MCF 10A (cell line): Measurements from ENCODE around the gene IGSF6. TPM values are rescaled to one million over a fixed set of nuclear protein-coding genes. Genes with fewer than 3 reads are reported as not detected.

Experiments used
- Bru-seq: library from RNA; stranded (reverse); fragments of 400-500 nt; gene quantifications from one replicate; lab custom pipeline; 2021; lab: Mats Ljungman, UMichigan
- BruChase-seq, 2 experiments: library from RNA; stranded (reverse); fragments of 400-500 nt; gene quantifications; one replicate each; lab custom pipeline; 2021; lab: Mats Ljungman, UMichigan
- BruUV-seq: library from RNA; stranded (reverse); fragments of 400-500 nt; replicated peaks from 2 replicates; lab custom pipeline; 2021; lab: Mats Ljungman, UMichigan
- CTCF ChIA-PET: fragments of 300-600 bp; sonication (Branson Sonifier 250); formaldehyde crosslinking; extraction: SDS; loops from one replicate; lab custom pipeline; 2021; ENCODE audit warnings: antibody characterized with exemption, inconsistent platforms; lab: Yijun Ruan, JAX
- POLR2A ChIA-PET: fragments of 300-600, 350-650 bp; sonication (Branson Sonifier 250); formaldehyde crosslinking; extraction: SDS; loops from one replicate; lab custom pipeline; 2020; ENCODE audit warnings: antibody characterized with exemption, inconsistent platforms; lab: Yijun Ruan, JAX
- DNase-seq: peaks from one replicate; pipeline ENCODE4 v3.0.0-alpha.2; 2018; ENCODE audit not compliant: unreplicated experiment
- H3K27ac Mint-ChIP-seq: one replicate; pipeline ENCODE4 v1.8.0; 2022; ENCODE audit warnings: mild to moderate bottlenecking, low read depth, mixed read lengths; ENCODE audit not compliant: unreplicated experiment
- H3K27me3 Mint-ChIP-seq: one replicate; pipeline ENCODE4 v1.8.0; 2022; ENCODE audit warnings: mixed read lengths; ENCODE audit not compliant: insufficient read depth, unreplicated experiment
- H3K36me3 Mint-ChIP-seq: one replicate; pipeline ENCODE4 v1.8.0; 2022; ENCODE audit warnings: mild to moderate bottlenecking, moderate library complexity, mixed read lengths; ENCODE audit not compliant: insufficient read depth, unreplicated experiment
- H3K4me1 Mint-ChIP-seq: one replicate; pipeline ENCODE4 v1.8.0; 2022; ENCODE audit warnings: mixed read lengths; ENCODE audit not compliant: insufficient read depth, unreplicated experiment
- H3K4me3 Mint-ChIP-seq: one replicate; pipeline ENCODE4 v1.8.0; 2022; ENCODE audit warnings: mild to moderate bottlenecking, moderate library complexity, mixed read lengths; ENCODE audit not compliant: unreplicated experiment
- H3K9me3 Mint-ChIP-seq: one replicate; pipeline ENCODE4 v1.8.0; 2022; ENCODE audit warnings: mixed read lengths; ENCODE audit not compliant: unreplicated experiment
- intact Hi-C: fragments of 100-400 bp; cut with micrococcal nuclease; formaldehyde crosslinking; loops from 2 replicates; pipeline ENCODE4 v1.14.1; 2022
- long read RNA-seq: library from polyadenylated mRNA; stranded (forward); transcript quantifications from one replicate; pipeline ENCODE4 v2.0.0, GENCODE V29; 2022
- total RNA-seq: library from RNA; stranded (reverse); gene quantifications from 2 replicates; pipeline ENCODE4 v1.2.3, GENCODE V29; 2022
- TF ChIP-seq, protein P1 (sequence below): fragments of 200-600 bp; IDR thresholded peaks from one replicate; pipeline ENCODE4 v1.8.0; 2022; ENCODE audit warnings: antibody characterized with exemption, mild to moderate bottlenecking; ENCODE audit not compliant: unreplicated experiment

IGSF6 gene, protein sequence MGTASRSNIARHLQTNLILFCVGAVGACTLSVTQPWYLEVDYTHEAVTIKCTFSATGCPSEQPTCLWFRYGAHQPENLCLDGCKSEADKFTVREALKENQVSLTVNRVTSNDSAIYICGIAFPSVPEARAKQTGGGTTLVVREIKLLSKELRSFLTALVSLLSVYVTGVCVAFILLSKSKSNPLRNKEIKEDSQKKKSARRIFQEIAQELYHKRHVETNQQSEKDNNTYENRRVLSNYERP
- not detected in 2 replicates for total RNA-seq
- Bru-seq, nascent RNA = not detected
- not detected for BruChase-seq, experiment 1, labeled RNA remaining after a 6-hour chase
- BruChase-seq, experiment 2, labeled RNA remaining after a 2-hour chase = not detected
- long read RNA-seq = 0 reads

DNA sequence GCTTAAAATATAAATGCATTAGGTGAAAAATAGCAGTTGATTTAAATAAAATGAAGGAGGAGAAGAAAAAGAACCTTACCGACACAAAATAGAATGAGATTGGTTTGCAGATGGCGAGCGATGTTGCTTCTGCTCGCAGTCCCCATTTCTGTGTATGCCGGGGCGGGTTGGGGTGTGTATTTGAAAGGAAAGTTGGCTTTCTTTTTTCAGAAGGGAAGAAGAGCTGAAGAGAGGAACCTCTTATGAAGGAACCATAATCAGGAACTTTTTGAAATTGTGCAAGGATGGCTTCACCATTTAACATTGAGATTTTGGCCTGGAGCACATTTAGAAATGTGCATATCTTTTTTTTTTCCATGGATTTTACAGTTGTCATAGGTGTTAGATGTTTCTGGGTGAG is at the start of gene IGSF6:
Gene IGSF6 (minus strand): TSS at position 156 of the 400 bp plus-strand sequence. CDS start 10 bp downstream, at position 146.
- peaks cover 5% of the 10 kb centered on the region for H3K4me1 Mint-ChIP-seq
- no peaks in the 10 kb centered on the region for H3K27me3 Mint-ChIP-seq
- TF ChIP-seq, protein P1, sequence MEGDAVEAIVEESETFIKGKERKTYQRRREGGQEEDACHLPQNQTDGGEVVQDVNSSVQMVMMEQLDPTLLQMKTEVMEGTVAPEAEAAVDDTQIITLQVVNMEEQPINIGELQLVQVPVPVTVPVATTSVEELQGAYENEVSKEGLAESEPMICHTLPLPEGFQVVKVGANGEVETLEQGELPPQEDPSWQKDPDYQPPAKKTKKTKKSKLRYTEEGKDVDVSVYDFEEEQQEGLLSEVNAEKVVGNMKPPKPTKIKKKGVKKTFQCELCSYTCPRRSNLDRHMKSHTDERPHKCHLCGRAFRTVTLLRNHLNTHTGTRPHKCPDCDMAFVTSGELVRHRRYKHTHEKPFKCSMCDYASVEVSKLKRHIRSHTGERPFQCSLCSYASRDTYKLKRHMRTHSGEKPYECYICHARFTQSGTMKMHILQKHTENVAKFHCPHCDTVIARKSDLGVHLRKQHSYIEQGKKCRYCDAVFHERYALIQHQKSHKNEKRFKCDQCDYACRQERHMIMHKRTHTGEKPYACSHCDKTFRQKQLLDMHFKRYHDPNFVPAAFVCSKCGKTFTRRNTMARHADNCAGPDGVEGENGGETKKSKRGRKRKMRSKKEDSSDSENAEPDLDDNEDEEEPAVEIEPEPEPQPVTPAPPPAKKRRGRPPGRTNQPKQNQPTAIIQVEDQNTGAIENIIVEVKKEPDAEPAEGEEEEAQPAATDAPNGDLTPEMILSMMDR = no peak
- H3K36me3 Mint-ChIP-seq = peaks cover 15% of the 10 kb centered on the region
- CTCF ChIA-PET = interaction anchor here (0.5 to 10.2 kb wide), 4 partner anchors 10 to 125 kb away, joined by 3 to 174 read pairs (median 4); no protein-coding TSS in a partner anchor
- no peak within 1 kb of the TSS for H3K27ac Mint-ChIP-seq
- POLR2A ChIA-PET = no interaction called here
- no peaks in the 10 kb centered on the region for H3K9me3 Mint-ChIP-seq
- H3K4me3 Mint-ChIP-seq = no peak within 1 kb of the TSS
- intact Hi-C loops = no loop called here
- BruUV-seq = no TSS peak
- DNase-seq = no peak

- TF ChIP-seq, protein P1 = no peak
- Mint-ChIP-seq H3K27me3 (peaks cover 4% of the 10 kb centered on the region), H3K27ac (no peak overlapping the region), H3K36me3 (no peaks in the 10 kb centered on the region), H3K4me3 (no peak overlapping the region), H3K4me1 (peaks cover 8% of the 10 kb centered on the region), H3K9me3 (no peaks in the 10 kb centered on the region)
- no peak for DNase-seq
- no TSS peak for BruUV-seq
- CTCF ChIA-PET = interaction anchor here (0.8 to 3.0 kb wide), 2 partner anchors 44 to 942 kb away, joined by 3 to 13 read pairs; no protein-coding TSS in a partner anchor
- POLR2A ChIA-PET = interaction anchor here (1.0 kb wide), 1 partner anchor 91 kb away, joined by 3 read pairs; no protein-coding TSS in a partner anchor
- intact Hi-C loops = no loop called here
Observed at GRCh38 chr16:21701271-21701670, 48.9 kb upstream of the IGSF6 start.

DNA sequence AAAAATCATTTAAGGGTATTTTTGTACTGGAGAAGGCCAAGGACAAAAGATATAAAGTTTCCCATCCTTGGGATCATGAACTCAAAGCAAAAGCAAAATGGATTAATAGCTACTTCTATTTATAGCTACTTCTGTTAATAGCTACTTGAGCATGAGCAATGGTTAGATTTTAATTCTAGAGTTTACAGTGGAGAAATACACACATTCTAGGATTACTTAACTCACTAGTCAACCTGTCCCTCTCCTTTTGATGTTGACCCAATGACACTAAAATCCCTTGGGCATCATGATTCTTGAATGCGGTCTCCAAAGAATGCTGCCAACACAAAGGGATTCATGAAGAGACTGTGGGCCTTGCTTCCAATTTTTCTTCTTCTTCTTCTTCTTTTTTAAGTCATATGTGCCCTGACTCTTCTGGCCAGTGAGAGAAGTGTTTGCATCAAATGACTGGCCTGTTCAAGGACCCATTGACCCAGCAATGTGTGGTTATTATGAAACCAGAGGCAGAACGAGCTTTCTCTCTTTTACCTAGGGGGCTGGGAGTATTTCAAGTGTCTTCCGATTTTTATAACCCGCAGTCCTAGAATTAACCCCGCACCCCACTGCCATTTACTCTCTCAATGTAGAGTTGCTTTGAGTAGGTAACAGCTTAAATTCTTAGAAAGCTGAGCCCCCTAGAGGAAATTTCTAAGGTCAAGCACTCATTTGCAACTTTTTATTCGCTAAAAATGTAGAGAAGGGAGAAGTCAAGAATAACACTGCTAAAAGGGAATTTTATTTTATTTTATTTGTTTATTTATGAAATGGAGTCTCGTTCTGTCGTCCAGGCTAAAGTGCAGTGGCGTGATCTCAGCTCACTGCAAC is 46.0 kb upstream of the IGSF6 start:
- CTCF ChIA-PET = interaction anchor here (0.6 to 6.6 kb wide), 4 partner anchors 10 to 1291 kb away, joined by 3 to 47 read pairs (median 8); no protein-coding TSS in a partner anchor

More for the DNA sequence above, 46.0 kb upstream of the IGSF6 start:
- DNase-seq = no peak
- Mint-ChIP-seq H3K27ac (no peak overlapping the region), H3K4me3 (no peak overlapping the region), H3K4me1 (peaks cover 4% of the 10 kb centered on the region), H3K27me3 (peaks cover 11% of the 10 kb centered on the region), H3K9me3 (no peaks in the 10 kb centered on the region), H3K36me3 (no peaks in the 10 kb centered on the region)
- TF ChIP-seq, protein P1 = no peak
- no TSS peak for BruUV-seq
- POLR2A ChIA-PET = no interaction called here
- intact Hi-C loops = no loop called here
